Adipocyte (in vitro differentiated cells): Measurements from ENCODE around the gene CYP4F11.
"Not testable (repeated sequence)": the region's sequence is repeated elsewhere in the genome, so short reads cannot be mapped to it uniquely, and the experiment has no call there.

ENCODE experiments used
- DNase-seq: peaks from one replicate; pipeline ENCODE4 v3.0.0-alpha.2; 2015; ENCODE audit warnings: low read depth
- H3K27me3 ChIP-seq: replicated peaks from 2 replicates; pipeline ENCODE4 v1.7.0; 2013; ENCODE audit warnings: mild to moderate bottlenecking, low read length, moderate library complexity; ENCODE audit not compliant: control insufficient read depth, insufficient read depth
- H3K36me3 ChIP-seq: 2 replicates; pipeline ENCODE4 v1.7.0; 2013; ENCODE audit warnings: low read length, mild to moderate bottlenecking, moderate library complexity; ENCODE audit not compliant: control insufficient read depth, insufficient read depth, severe bottlenecking
- H3K4me1 ChIP-seq: 2 replicates; pipeline ENCODE4 v1.7.0; 2013; ENCODE audit warnings: mild to moderate bottlenecking, low read length, moderate library complexity; ENCODE audit not compliant: control insufficient read depth, insufficient read depth
- H3K4me3 ChIP-seq: 2 replicates; pipeline ENCODE4 v1.7.0; 2013; ENCODE audit warnings: mild to moderate bottlenecking, low read length, moderate library complexity
- H3K9ac ChIP-seq: 2 replicates; pipeline ENCODE4 v1.7.0; 2013; ENCODE audit warnings: mild to moderate bottlenecking, low read length, moderate library complexity
- H3K9me3 ChIP-seq: 2 replicates; pipeline ENCODE4 v1.7.0; 2013; ENCODE audit warnings: mild to moderate bottlenecking, low read length, moderate library complexity; ENCODE audit not compliant: control insufficient read depth

CYP4F11 gene

GRCh38 chr19:15897738-15898276 lies 36.5 kb downstream of the CYP4F11 start, which contains the start of gene CYP4F2:
Gene CYP4F2, minus strand, starts transcription at chr19:15898074. Its CDS starts 463 bp downstream, at chr19:15897611.
- H3K4me3 ChIP-seq, result no peak within 1 kb of the TSS
- H3K9me3 ChIP-seq, result no peaks in the 10 kb centered on the region
- no peaks in the 10 kb centered on the region for H3K4me1 ChIP-seq
- no peak for DNase-seq
- no peaks in the 10 kb centered on the region for H3K36me3 ChIP-seq
- no peak within 1 kb of the TSS for H3K9ac ChIP-seq
- H3K27me3 ChIP-seq, result peaks cover 9% of the 10 kb centered on the region

- peaks cover 9% of the 10 kb centered on the region for H3K27me3 ChIP-seq
- H3K9ac ChIP-seq, result no peak overlapping the region
- no peak for DNase-seq
- no peak overlapping the region for H3K4me3 ChIP-seq
- no peaks in the 10 kb centered on the region for H3K4me1 ChIP-seq
- H3K36me3 ChIP-seq, result no peaks in the 10 kb centered on the region
- no peaks in the 10 kb centered on the region for H3K9me3 ChIP-seq
Observed at GRCh38 chr19:15897026-15897737, 37.1 kb downstream of the CYP4F11 start.

DNA sequence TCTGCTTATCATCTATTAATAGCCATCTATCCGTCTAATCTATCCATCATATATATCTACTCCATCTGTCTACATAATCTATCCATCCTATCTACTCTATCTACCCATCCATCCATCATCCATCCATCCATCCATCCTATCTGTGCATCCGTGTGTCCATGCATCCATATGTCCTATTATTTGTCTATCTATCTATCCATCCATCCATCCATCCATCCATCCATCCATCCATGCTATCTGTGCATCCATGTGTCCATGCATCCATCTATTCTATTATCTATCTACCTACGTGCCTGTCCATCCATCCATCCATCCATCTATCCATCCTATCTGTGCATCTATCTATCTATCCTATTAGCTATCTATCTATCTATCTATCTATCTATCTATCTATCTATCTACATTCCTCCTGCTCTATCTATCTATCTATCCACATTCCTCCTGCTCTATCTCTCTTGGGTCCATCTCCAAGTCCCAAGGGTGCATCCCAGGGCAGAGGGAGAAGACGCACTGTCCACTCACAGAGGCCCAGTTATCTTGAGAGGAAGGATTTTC lies 38.4 kb downstream of the CYP4F11 start:
- DNase-seq, result no peak
- H3K9me3 ChIP-seq, result no peaks in the 10 kb centered on the region
- no peak overlapping the region for H3K9ac ChIP-seq
- peaks cover 7% of the 10 kb centered on the region for H3K27me3 ChIP-seq
- H3K36me3 ChIP-seq, result no peaks in the 10 kb centered on the region
- no peak overlapping the region for H3K4me3 ChIP-seq
- H3K4me1 ChIP-seq, result no peaks in the 10 kb centered on the region

GRCh38 chr19:15894359-15894758 lies 40.0 kb downstream of the CYP4F11 start:
- no peak overlapping the region for H3K9ac ChIP-seq
- H3K9me3 ChIP-seq, result no peaks in the 10 kb centered on the region
- DNase-seq, result no peak
- no peaks in the 10 kb centered on the region for H3K36me3 ChIP-seq
- H3K27me3 ChIP-seq, result no peaks in the 10 kb centered on the region
- H3K4me1 ChIP-seq, result no peaks in the 10 kb centered on the region
- no peak overlapping the region for H3K4me3 ChIP-seq

DNA sequence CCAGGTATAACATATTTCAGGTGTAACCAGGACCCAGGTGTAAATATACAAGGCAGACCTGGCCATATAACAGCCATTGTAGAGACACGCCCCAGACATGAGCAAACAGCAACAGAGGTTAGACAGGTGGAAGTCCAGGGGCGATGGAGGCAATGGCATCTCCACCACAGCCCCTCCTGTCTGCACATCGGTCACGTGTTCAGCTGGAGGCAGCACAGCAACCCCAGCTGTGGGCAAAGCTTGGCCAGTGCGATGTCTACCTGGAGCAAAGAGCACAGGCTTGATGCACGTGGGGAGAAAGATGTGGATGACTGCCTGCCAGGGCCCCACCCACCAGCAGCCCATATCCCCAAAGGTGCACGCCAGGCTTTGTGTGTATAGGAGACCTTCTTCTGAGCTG lies 40.9 kb downstream of the CYP4F11 start:
- Histone ChIP-seq H3K9ac (no peak overlapping the region), H3K9me3 (no peaks in the 10 kb centered on the region), H3K36me3 (no peaks in the 10 kb centered on the region), H3K27me3 (no peaks in the 10 kb centered on the region), H3K4me3 (no peak overlapping the region), H3K4me1 (no peaks in the 10 kb centered on the region)
- no peak for DNase-seq

GRCh38 chr19:15892012-15892411 lies 42.3 kb downstream of the CYP4F11 start:
- no peaks in the 10 kb centered on the region for H3K36me3 ChIP-seq
- H3K4me1 ChIP-seq, result no peaks in the 10 kb centered on the region
- H3K9me3 ChIP-seq, result no peaks in the 10 kb centered on the region
- H3K27me3 ChIP-seq, result peaks cover 6% of the 10 kb centered on the region
- no peak for DNase-seq
- no peak overlapping the region for H3K4me3 ChIP-seq
- H3K9ac ChIP-seq, result no peak overlapping the region

DNA sequence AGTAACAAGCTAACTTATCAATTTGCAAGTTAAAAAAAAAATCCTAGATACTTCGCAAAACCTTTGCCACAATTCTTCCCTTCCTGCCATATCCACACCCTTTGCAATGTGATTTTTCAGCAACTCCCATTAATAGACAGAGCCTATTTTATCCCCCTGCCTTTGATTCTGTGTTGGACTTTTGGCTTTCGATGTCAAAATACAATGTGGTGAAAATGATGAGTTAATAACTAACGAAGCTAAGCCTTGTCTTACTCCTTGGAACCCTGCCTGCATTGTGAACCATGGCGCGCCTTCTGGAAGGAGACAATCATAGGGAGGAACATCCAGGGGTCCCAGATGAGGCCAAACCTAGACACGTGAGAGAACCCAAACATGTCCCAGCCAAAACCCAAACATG lies 42.9 kb downstream of the CYP4F11 start:
- DNase-seq, result no peak
- Histone ChIP-seq H3K4me1 (no peaks in the 10 kb centered on the region), H3K36me3 (no peaks in the 10 kb centered on the region), H3K9me3 (no peaks in the 10 kb centered on the region), H3K27me3 (peaks cover 6% of the 10 kb centered on the region), H3K9ac (no peak overlapping the region), H3K4me3 (no peak overlapping the region)

DNA sequence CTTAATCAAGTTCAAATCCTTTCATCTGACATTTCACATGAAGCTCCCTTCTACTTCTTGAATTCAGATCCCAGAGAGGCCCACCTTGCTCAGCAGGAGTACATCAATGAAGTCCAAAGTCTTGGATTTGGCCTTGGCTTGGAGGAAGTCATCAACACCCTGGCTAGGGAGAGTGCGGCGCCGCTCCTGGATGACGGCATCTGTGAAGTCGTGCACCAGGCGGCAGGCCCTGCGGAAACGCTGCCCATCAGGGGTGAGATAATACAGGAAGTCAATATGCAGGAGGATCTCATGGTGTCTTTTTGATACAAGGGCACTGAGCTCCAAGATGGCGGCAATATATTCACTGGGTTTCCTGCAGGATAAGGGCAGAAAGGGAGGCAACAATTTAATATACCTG lies 45.0 kb downstream of the CYP4F11 start:
- H3K36me3 ChIP-seq, H3K9me3 ChIP-seq, DNase-seq, H3K27me3 ChIP-seq, H3K4me1 ChIP-seq, H3K9ac ChIP-seq, H3K4me3 ChIP-seq: not testable (repeated sequence)

DNA sequence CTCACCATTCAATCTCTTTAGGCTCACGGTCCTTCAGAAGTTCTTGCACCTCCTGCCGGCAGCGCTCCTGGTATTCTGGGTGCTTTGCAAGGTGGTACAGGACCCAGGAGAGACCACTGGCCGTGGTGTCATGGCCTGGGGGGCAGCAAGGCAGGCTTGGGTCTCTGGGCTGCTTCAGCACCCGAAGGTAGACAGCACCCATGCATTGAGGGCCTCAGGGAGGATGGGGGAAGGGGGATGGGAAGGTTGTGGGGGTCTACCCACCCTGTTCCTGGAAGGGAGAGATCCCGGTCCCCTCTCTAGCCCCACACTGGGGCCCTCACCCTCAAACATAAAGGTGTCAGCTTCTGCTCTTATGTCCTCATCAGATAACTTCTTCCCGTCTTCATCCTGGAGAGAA lies 48.4 kb downstream of the CYP4F11 start:
- Histone ChIP-seq H3K36me3 (no peaks in the 10 kb centered on the region), H3K9ac (no peak overlapping the region), H3K27me3 (peaks cover 6% of the 10 kb centered on the region), H3K4me1 (no peaks in the 10 kb centered on the region), H3K4me3 (no peak overlapping the region), H3K9me3 (no peaks in the 10 kb centered on the region)
- no peak for DNase-seq

DNA sequence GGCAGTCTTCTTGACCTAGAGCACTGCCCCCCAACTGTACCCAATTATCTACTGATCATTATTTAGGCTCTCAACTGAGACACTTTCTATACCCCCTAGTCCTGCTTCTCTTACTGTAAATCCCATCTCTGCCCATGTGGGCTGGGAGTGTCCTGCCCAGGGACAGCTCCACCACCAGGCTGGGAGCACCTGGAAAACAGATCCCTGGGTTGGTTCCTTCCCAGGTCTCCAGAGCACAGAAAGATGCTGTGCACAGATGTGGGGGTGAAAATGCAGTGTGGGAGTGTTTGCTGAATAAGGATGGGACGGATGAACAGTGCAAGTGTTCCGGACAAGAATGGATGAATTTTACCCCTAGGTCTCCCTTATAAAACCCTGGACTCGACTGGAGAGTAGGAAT lies 49.2 kb downstream of the CYP4F11 start:
- no peak for DNase-seq
- no peak overlapping the region for H3K9ac ChIP-seq
- H3K4me3 ChIP-seq, result no peak overlapping the region
- H3K27me3 ChIP-seq, result peaks cover 6% of the 10 kb centered on the region
- no peaks in the 10 kb centered on the region for H3K9me3 ChIP-seq
- no peaks in the 10 kb centered on the region for H3K36me3 ChIP-seq
- H3K4me1 ChIP-seq, result no peaks in the 10 kb centered on the region

- not testable (repeated sequence) for DNase-seq, H3K9me3 ChIP-seq, H3K36me3 ChIP-seq, H3K4me1 ChIP-seq, H3K27me3 ChIP-seq, H3K9ac ChIP-seq, H3K4me3 ChIP-seq
Observed at GRCh38 chr19:15883329-15883728, 51.0 kb downstream of the CYP4F11 start.
